Endodermal cell (in vitro differentiated cells): Measurements from ENCODE around the gene ZNF506. TPM values are rescaled to one million over a fixed set of nuclear protein-coding genes. Genes with fewer than 3 reads are reported as not detected.
"Not testable (repeated sequence)": the region's sequence is repeated elsewhere in the genome, so short reads cannot be mapped to it uniquely, and the experiment has no call there.

Source experiments
- DNase-seq: peaks from one replicate; pipeline ENCODE4 v3.0.0-alpha.2; 2017
- H3K27ac ChIP-seq: 2 replicates; pipeline ENCODE4 v1.5.1; 2013; ENCODE audit warnings: mild to moderate bottlenecking, low read depth, low read length, moderate library complexity
- H3K27me3 ChIP-seq: 2 replicates; pipeline ENCODE4 v1.6.1; 2013; ENCODE audit warnings: mild to moderate bottlenecking, low read length, moderate library complexity; ENCODE audit not compliant: insufficient read depth, control insufficient read depth, poor library complexity, severe bottlenecking
- H3K36me3 ChIP-seq: 2 replicates; pipeline ENCODE4 v1.7.0; 2013; ENCODE audit warnings: mild to moderate bottlenecking, low read length, moderate library complexity; ENCODE audit not compliant: control insufficient read depth, insufficient read depth
- H3K4me1 ChIP-seq: one replicate; pipeline ENCODE4 v1.7.0; 2013; ENCODE audit warnings: low read length; ENCODE audit not compliant: control insufficient read depth, insufficient read depth
- H3K4me3 ChIP-seq: 2 replicates; pipeline ENCODE4 v1.5.1; 2013; ENCODE audit warnings: mild to moderate bottlenecking, low read length, moderate library complexity
- H3K9ac ChIP-seq: 2 replicates; pipeline ENCODE4 v1.6.1; 2013; ENCODE audit warnings: mild to moderate bottlenecking, low read length, moderate library complexity; ENCODE audit not compliant: poor library complexity, severe bottlenecking; ENCODE audit errors: extremely low read depth
- H3K9me3 ChIP-seq: 2 replicates; pipeline ENCODE4 v1.6.1; 2013; ENCODE audit warnings: mild to moderate bottlenecking, low read length, moderate library complexity; ENCODE audit not compliant: control insufficient read depth
- H3K27ac Mint-ChIP-seq: 2 replicates; pipeline ENCODE4 v1.8.0; 2020; ENCODE audit warnings: mixed read lengths
- H3K27me3 Mint-ChIP-seq: 2 replicates; pipeline ENCODE4 v1.8.0; 2021; ENCODE audit warnings: mild to moderate bottlenecking, mixed read lengths; ENCODE audit not compliant: insufficient read depth
- H3K36me3 Mint-ChIP-seq: 2 replicates; pipeline ENCODE4 v1.8.0; 2020; ENCODE audit warnings: low read depth, mixed read lengths
- H3K4me1 Mint-ChIP-seq: 2 replicates; pipeline ENCODE4 v1.8.0; 2020; ENCODE audit warnings: mixed read lengths
- H3K4me3 Mint-ChIP-seq: 2 replicates; pipeline ENCODE4 v1.8.0; 2020; ENCODE audit warnings: mild to moderate bottlenecking, moderate library complexity, mixed read lengths
- H3K9me3 Mint-ChIP-seq: 2 replicates; pipeline ENCODE4 v1.8.0; 2020; ENCODE audit warnings: mild to moderate bottlenecking, mixed read lengths
- WGBS, 2 experiments: methylation state at CpG; one replicate each; pipeline versions ENCODE4 v1.1.5 to v1.1.7; 2013; ENCODE audit warnings: missing lambda C conversion rate in 2 of 2, mixed read lengths in 1 of 2; ENCODE audit not compliant: insufficient coverage in 1 of 2, insufficient read length in 1 of 2; 5-methylcytosine and 5-hydroxymethylcytosine counted together
- total RNA-seq, 2 donors: library from RNA; stranded (reverse); fragmentation: NEBNext Ultra II Directional in 1 of 2; extraction: Animal tissue kit (Norgen Biotek cat#: 25700) in 1 of 2; gene quantifications; 2 replicates in 1 of 2; 3 replicates in 1 of 2; pipeline ENCODE4 v1.2.1, GENCODE V29; 2021
- TF ChIP-seq, protein P1 (sequence below): fragments of 200-600 bp; sonication (generic); conservative IDR thresholded peaks from 2 replicates; pipeline ENCODE4 v1.5.0; 2021; ENCODE audit warnings: antibody characterized with exemption, mild to moderate bottlenecking

ZNF506 gene
- total RNA-seq, 2 donors from 2014 or later = 8.8 to 12.0 TPM

DNA sequence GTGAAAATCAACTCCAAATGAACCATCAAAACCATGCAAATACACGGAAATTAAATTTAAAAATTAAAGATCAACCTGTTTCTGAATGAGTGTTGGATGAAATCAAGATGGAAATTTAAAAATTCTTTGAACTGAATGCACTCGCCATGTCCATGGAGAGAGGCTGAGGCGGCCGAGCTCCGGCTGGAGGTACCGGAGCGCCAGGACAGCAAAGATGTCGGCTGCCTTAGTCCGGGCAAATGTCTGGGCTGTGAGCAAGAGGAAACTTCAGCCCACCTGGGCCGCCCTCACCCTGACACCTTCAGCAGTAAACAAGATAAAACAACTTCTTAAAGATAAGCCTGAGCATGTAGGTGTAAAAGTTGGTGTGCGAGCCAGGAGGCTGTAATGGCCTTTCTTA is 5.3 kb upstream of the ZNF506 start:
- H3K27me3 ChIP-seq = no peaks in the 10 kb centered on the region
- Mint-ChIP-seq H3K27me3 (peaks cover 14% of the 10 kb centered on the region), H3K4me1 (no peaks in the 10 kb centered on the region), H3K27ac (no peak overlapping the region), H3K9me3 (peaks cover 88% of the 10 kb centered on the region), H3K4me3 (no peak overlapping the region), H3K36me3 (peaks cover 16% of the 10 kb centered on the region)
- TF ChIP-seq, protein P1, sequence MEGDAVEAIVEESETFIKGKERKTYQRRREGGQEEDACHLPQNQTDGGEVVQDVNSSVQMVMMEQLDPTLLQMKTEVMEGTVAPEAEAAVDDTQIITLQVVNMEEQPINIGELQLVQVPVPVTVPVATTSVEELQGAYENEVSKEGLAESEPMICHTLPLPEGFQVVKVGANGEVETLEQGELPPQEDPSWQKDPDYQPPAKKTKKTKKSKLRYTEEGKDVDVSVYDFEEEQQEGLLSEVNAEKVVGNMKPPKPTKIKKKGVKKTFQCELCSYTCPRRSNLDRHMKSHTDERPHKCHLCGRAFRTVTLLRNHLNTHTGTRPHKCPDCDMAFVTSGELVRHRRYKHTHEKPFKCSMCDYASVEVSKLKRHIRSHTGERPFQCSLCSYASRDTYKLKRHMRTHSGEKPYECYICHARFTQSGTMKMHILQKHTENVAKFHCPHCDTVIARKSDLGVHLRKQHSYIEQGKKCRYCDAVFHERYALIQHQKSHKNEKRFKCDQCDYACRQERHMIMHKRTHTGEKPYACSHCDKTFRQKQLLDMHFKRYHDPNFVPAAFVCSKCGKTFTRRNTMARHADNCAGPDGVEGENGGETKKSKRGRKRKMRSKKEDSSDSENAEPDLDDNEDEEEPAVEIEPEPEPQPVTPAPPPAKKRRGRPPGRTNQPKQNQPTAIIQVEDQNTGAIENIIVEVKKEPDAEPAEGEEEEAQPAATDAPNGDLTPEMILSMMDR = no peak
- peaks cover 78% of the 10 kb centered on the region for H3K9me3 ChIP-seq
- H3K9ac ChIP-seq = no peak overlapping the region
- no peak for DNase-seq
- no peak overlapping the region for H3K4me3 ChIP-seq
- 88 to 100% methylated on average over 6 to 10 of the region's 11 CpGs for WGBS, 2 experiments
- no peaks in the 10 kb centered on the region for H3K4me1 ChIP-seq
- H3K36me3 ChIP-seq = no peaks in the 10 kb centered on the region
- H3K27ac ChIP-seq = no peak overlapping the region

DNA sequence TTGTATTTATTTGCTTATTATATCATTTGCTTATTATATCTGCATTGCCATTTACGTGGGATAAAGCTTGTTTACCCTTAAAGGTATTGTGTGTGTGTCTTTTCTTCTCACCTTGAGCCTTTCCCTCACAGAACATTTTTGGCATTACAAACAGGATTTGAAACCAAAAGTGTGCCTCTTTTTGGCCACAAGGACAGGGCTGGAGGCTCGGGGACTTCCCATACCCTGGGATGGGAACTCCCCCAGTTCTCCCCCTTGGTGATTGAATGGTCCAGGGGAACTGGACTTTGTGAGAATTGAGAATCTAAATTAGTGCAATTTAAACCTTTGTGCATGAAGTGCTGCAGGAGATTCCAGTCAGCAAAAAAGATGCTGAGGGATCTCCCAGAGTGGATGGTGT is 2.4 kb upstream of the ZNF506 start:
- Mint-ChIP-seq H3K27ac (no peak overlapping the region), H3K27me3 (peaks cover 5% of the 10 kb centered on the region), H3K9me3 (peaks cover 75% of the 10 kb centered on the region), H3K4me1 (no peaks in the 10 kb centered on the region), H3K36me3 (peaks cover 22% of the 10 kb centered on the region), H3K4me3 (no peak overlapping the region)
- Histone ChIP-seq H3K9ac (no peak overlapping the region), H3K4me1 (no peaks in the 10 kb centered on the region), H3K27ac (no peak overlapping the region), H3K27me3 (no peaks in the 10 kb centered on the region), H3K9me3 (peaks cover 66% of the 10 kb centered on the region), H3K36me3 (peaks cover 12% of the 10 kb centered on the region), H3K4me3 (no peak overlapping the region)
- DNase-seq = no peak
- WGBS, 2 experiments = 74% methylated on average over 1 of the region's 2 CpGs; no CpG with 5 or more reads in 1 of the 2 experiments
- TF ChIP-seq, protein P1 = no peak

DNA sequence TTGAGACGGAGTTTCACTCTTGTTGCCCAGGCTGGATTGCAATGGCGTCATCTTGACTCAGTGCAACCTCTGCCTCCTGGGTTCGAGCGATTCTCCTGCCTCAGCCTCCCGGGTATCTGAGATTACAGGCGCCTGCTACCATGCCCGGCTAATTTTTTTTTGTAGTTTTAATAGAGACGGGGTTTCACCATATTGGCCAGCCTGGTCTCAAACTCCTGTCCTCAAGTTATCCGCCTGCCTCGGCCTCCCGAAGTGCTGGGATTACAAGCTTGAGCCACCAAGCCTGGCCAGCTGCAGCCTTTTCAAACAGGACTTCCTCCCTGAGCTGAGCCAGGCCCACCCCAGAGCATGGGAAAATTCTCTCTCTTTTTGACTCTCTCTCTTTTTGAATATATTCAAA is 426 bp upstream of the ZNF506 start:
- H3K27ac Mint-ChIP-seq, H3K4me1 ChIP-seq: not testable (repeated sequence)
- peaks cover 60% of the 10 kb centered on the region for H3K9me3 Mint-ChIP-seq

DNA sequence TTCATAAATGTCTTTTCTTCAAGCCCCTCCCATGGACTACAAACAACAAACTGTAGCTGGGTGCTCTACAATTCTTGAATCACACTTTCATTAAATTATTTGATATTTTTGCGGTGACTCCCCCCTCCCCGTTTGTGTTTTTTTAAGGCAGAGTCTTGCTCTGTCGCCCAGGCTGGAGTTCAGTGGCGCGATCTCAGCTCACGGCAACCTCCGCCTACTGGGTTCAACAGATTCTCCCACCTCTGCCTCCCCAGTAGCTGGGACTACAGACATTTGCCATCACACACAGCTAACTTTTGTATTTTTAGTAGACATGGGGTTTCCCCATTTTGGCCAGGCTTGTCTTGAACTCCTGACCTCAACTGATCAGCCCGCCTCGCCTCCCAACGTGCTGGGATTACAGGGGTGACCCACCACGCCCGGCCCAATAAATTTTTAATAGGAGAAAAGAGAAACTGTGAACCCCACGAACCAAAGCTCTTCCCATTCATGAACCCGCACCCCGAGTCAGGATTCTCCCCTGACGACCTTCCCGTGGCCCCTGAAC is 703 bp downstream of the ZNF506 start:
- Mint-ChIP-seq H3K4me3 (peak overlapping the region; percentile 93), H3K4me1 (peaks cover 7% of the 10 kb centered on the region), H3K36me3 (peaks cover 23% of the 10 kb centered on the region), H3K27me3 (peaks cover 2% of the 10 kb centered on the region), H3K9me3 (peaks cover 53% of the 10 kb centered on the region), H3K27ac (peak overlapping the region; percentile 98)
- Histone ChIP-seq H3K36me3 (peaks cover 20% of the 10 kb centered on the region), H3K4me3 (peak overlapping the region; percentile 86), H3K9ac (peak overlapping the region; percentile 74), H3K27me3 (no peaks in the 10 kb centered on the region), H3K4me1 (no peaks in the 10 kb centered on the region), H3K9me3 (peaks cover 64% of the 10 kb centered on the region), H3K27ac (no peak overlapping the region)
- WGBS, 2 experiments = 53 to 72% methylated on average over 12 to 17 of the region's 17 CpGs
- TF ChIP-seq, protein P1 = no peak
- DNase-seq = peak; percentile 40

More for the DNA sequence above, 426 bp upstream of the ZNF506 start:
- peak overlapping the region; percentile 93 for H3K4me3 Mint-ChIP-seq
- DNase-seq, H3K27me3 ChIP-seq, H3K9ac ChIP-seq, H3K4me1 Mint-ChIP-seq, H3K27ac ChIP-seq, H3K27me3 Mint-ChIP-seq: not testable (repeated sequence)
- peaks cover 20% of the 10 kb centered on the region for H3K36me3 ChIP-seq
- 54 to 62% methylated on average over 8 to 11 of the region's 11 CpGs for WGBS, 2 experiments
- H3K36me3 Mint-ChIP-seq = peaks cover 29% of the 10 kb centered on the region
- peaks cover 70% of the 10 kb centered on the region for H3K9me3 ChIP-seq
- peak overlapping the region; percentile 86 for H3K4me3 ChIP-seq
